HEK293 (cell line): ENCODE measurements around the gene SLC26A1.

Experiments used
- CTCF ChIA-PET: fragments of 350-600 bp; formaldehyde crosslinking; extraction: SDS; loops from one replicate; lab custom pipeline; 2021; ENCODE audit warnings: antibody characterized with exemption; lab: Yijun Ruan, JAX
- POLR2A ChIA-PET: fragments of 300-600 bp; formaldehyde crosslinking; extraction: SDS; loops from one replicate; lab custom pipeline; 2020; ENCODE audit warnings: antibody characterized with exemption, inconsistent platforms; lab: Yijun Ruan, JAX
- H3K27ac ChIP-seq: fragments of 200-500 bp; sonication (Bioruptor generic); 2 replicates; pipeline ENCODE4 v1.5.1; 2014; ENCODE audit warnings: low read depth, low read length, control low read depth, inconsistent platforms; ENCODE audit errors: extremely low read depth
- H3K36me3 ChIP-seq, 2 experiments: fragments of 200-500 bp in 1 of 2; sonication (Bioruptor generic) in 1 of 2; 1 replicate in 1 of 2; 2 replicates in 1 of 2; pipeline ENCODE4 v1.5.1; 2014 to 2017; ENCODE audit warnings: inconsistent platforms in 2 of 2, low read length in 2 of 2; ENCODE audit not compliant: control insufficient read depth in 2 of 2, insufficient read depth in 1 of 2
- H3K4me1 ChIP-seq: fragments of 200-500 bp; sonication (Bioruptor generic); 2 replicates; pipeline ENCODE4 v1.5.1; 2014; ENCODE audit warnings: mild to moderate bottlenecking, low read length, inconsistent platforms; ENCODE audit not compliant: control insufficient read depth, insufficient read depth
- H3K4me3 ChIP-seq: 2 replicates; pipeline ENCODE4 v1.5.1; 2011; ENCODE audit warnings: low read depth, mild to moderate bottlenecking, control low read depth, low read length, moderate library complexity
- H3K9me3 ChIP-seq: fragments of 200-500 bp; sonication (Bioruptor generic); 2 replicates; pipeline ENCODE4 v1.5.1; 2014; ENCODE audit warnings: low read depth, low read length, inconsistent platforms; ENCODE audit not compliant: control insufficient read depth, insufficient read depth
- HOXC10 ChIP-seq: sonication (generic); formaldehyde crosslinking; IDR thresholded peaks from 2 replicates; pipeline ENCODE4 v1.8.1; 2023; ENCODE audit warnings: mild to moderate bottlenecking, missing genetic modification reagents
- KLF10 ChIP-seq: fragments of 450-650 bp; IDR thresholded peaks from 2 replicates; pipeline ENCODE4 v1.5.1; 2018; ENCODE audit warnings: missing biosample characterization, mild to moderate bottlenecking, missing genetic modification characterization
- MYNN ChIP-seq: fragments of 450-650 bp; formaldehyde crosslinking; IDR thresholded peaks from 2 replicates; pipeline ENCODE4 v1.5.1; 2016; ENCODE audit warnings: missing biosample characterization, missing genetic modification characterization, borderline replicate concordance
- ZFHX2 ChIP-seq: fragments of 450-650 bp; formaldehyde crosslinking; conservative IDR thresholded peaks from 2 replicates; pipeline ENCODE4 v1.5.1; 2016; ENCODE audit warnings: missing biosample characterization, missing genetic modification characterization
- ZNF133 ChIP-seq: fragments of 450-650 bp; formaldehyde crosslinking; IDR thresholded peaks from 2 replicates; pipeline ENCODE4 v1.5.1; 2016; ENCODE audit warnings: missing biosample characterization, missing genetic modification characterization
- ZNF157 ChIP-seq: fragments of 450-650 bp; formaldehyde crosslinking; IDR thresholded peaks from 2 replicates; pipeline ENCODE4 v1.5.1; 2016; ENCODE audit warnings: missing biosample characterization, missing genetic modification characterization
- ZNF16 ChIP-seq: fragments of 450-650 bp; formaldehyde crosslinking; IDR thresholded peaks from 2 replicates; pipeline ENCODE4 v1.5.1; 2016; ENCODE audit warnings: low read depth, missing biosample characterization, missing genetic modification characterization
- ZNF266 ChIP-seq: fragments of 450-650 bp; formaldehyde crosslinking; IDR thresholded peaks from 2 replicates; pipeline ENCODE4 v1.5.1; 2016; ENCODE audit warnings: missing biosample characterization, missing genetic modification characterization, low read depth
- ZNF311 ChIP-seq: fragments of 450-650 bp; formaldehyde crosslinking; IDR thresholded peaks from 2 replicates; pipeline ENCODE4 v1.5.1; 2017; ENCODE audit warnings: missing biosample characterization, missing genetic modification characterization, borderline replicate concordance
- ZNF366 ChIP-seq: fragments of 450-650 bp; formaldehyde crosslinking; conservative IDR thresholded peaks from 2 replicates; pipeline ENCODE4 v1.5.1; 2016; ENCODE audit warnings: missing biosample characterization, missing genetic modification characterization
- ZNF473 ChIP-seq: fragments of 450-650 bp; formaldehyde crosslinking; IDR thresholded peaks from 2 replicates; pipeline ENCODE4 v1.5.1; 2017; ENCODE audit warnings: missing biosample characterization, missing genetic modification characterization
- ZNF521 ChIP-seq: fragments of 450-650 bp; formaldehyde crosslinking; IDR thresholded peaks from 2 replicates; pipeline ENCODE4 v1.5.1; 2017; ENCODE audit warnings: missing biosample characterization, mild to moderate bottlenecking, missing genetic modification characterization
- ZNF555 ChIP-seq: fragments of 450-650 bp; formaldehyde crosslinking; conservative IDR thresholded peaks from 2 replicates; pipeline ENCODE4 v1.5.1; 2017; ENCODE audit warnings: missing biosample characterization, mild to moderate bottlenecking, missing genetic modification characterization, inconsistent platforms
- ZNF596 ChIP-seq: fragments of 450-650 bp; IDR thresholded peaks from 2 replicates; pipeline ENCODE4 v1.5.0; 2018; ENCODE audit warnings: missing biosample characterization, mild to moderate bottlenecking, missing genetic modification characterization, moderate library complexity
- ZNF623 ChIP-seq: fragments of 450-650 bp; formaldehyde crosslinking; IDR thresholded peaks from 2 replicates; pipeline ENCODE4 v1.5.1; 2016; ENCODE audit warnings: missing biosample characterization, missing genetic modification characterization
- ZNF645 ChIP-seq: fragments of 450-650 bp; formaldehyde crosslinking; IDR thresholded peaks from 2 replicates; pipeline ENCODE4; 2016; ENCODE audit warnings: missing biosample characterization, missing genetic modification characterization
- ZNF677 ChIP-seq: fragments of 450-650 bp; IDR thresholded peaks from 2 replicates; pipeline ENCODE4 v1.5.0; 2018; ENCODE audit warnings: missing biosample characterization, mild to moderate bottlenecking, missing genetic modification characterization, moderate library complexity
- ZNF701 ChIP-seq: fragments of 450-650 bp; formaldehyde crosslinking; IDR thresholded peaks from 2 replicates; pipeline ENCODE4 v1.5.1; 2016; ENCODE audit warnings: missing biosample characterization, missing genetic modification characterization
- ZNF76 ChIP-seq: fragments of 450-650 bp; formaldehyde crosslinking; IDR thresholded peaks from 2 replicates; pipeline ENCODE4; 2016; ENCODE audit warnings: low read depth, missing biosample characterization, missing genetic modification characterization, borderline replicate concordance
- ZNF843 ChIP-seq: fragments of 450-650 bp; formaldehyde crosslinking; IDR thresholded peaks from 2 replicates; pipeline ENCODE4 v1.5.1; 2016; ENCODE audit warnings: missing biosample characterization, missing genetic modification characterization
- TF ChIP-seq, protein P1 (sequence below): fragments of 450-650 bp; formaldehyde crosslinking; IDR thresholded peaks from 2 replicates; pipeline ENCODE4 v1.5.1; 2016; ENCODE audit warnings: missing biosample characterization, missing genetic modification characterization
- TF ChIP-seq, protein P2 (sequence below): fragments of 450-650 bp; formaldehyde crosslinking; IDR thresholded peaks from 2 replicates; pipeline ENCODE4 v1.5.1; 2017; ENCODE audit warnings: missing biosample characterization, missing genetic modification characterization

The SLC26A1 gene

DNA sequence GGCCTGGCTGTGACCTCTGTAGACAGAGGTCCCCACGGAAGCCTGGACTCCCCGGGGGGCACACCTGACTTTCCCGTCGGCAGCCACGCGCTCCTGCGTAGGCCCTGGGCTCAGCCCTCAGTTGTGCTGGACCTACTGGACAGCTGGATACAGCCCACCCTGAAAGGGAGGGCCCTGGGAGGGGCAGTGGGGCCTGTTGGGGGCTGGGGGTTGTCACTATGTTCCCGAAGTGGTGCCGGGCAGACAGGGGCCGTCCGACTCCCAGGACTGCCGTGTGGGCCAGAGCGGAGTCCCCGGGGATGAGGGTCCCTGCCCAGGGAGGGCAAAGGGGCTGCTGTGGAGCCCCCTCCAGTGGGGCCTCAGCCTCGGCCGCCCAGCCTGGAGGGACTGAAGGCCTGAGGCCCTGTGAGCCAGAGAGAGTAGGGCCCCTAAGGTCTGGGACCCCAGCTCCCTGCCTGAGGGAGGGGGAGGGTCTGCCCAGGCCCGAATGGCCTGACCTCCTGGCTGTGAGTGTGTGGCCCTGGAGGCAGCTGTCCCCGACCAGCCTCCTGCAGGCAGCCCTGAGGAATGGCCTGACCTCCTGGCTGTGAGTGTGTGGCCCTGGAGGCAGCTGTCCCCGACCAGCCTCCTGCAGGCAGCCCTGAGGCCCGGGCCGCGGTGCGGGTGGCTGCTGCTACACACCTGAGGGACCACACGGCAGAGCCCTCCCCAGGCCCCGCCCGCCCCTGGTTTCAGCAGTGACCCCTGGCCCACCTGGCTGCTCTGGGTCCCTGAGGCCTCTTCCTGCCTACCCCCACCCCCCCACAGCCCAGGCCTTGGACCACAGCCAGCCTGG, 44.0 kb upstream of the SLC26A1 start (continued):
- no peak for TF ChIP-seq ZFHX2 (tag by site-specific recombination)
- TF ChIP-seq HOXC10 (CRISPR knock-in tag) = no peak
- no peak for TF ChIP-seq ZNF76 (tag by site-specific recombination)
- no peak for TF ChIP-seq ZNF701 (tag by site-specific recombination)
- no peak for TF ChIP-seq ZNF645 (tag by site-specific recombination)
- no peak for TF ChIP-seq ZNF16 (tag by site-specific recombination)
- no peak for TF ChIP-seq ZNF677
- TF ChIP-seq ZNF133 (tag by site-specific recombination) = no peak
- no peak for TF ChIP-seq KLF10 (tag by site-specific recombination)
- TF ChIP-seq ZNF596 (tag by site-specific recombination) = no peak
- TF ChIP-seq ZNF473 (tag by site-specific recombination) = no peak
- no peak for TF ChIP-seq ZNF266 (tag by site-specific recombination)
- no peak for TF ChIP-seq ZNF366
- no peak for TF ChIP-seq MYNN (tag by site-specific recombination)
- no peak for TF ChIP-seq ZNF521 (tag by site-specific recombination)

DNA sequence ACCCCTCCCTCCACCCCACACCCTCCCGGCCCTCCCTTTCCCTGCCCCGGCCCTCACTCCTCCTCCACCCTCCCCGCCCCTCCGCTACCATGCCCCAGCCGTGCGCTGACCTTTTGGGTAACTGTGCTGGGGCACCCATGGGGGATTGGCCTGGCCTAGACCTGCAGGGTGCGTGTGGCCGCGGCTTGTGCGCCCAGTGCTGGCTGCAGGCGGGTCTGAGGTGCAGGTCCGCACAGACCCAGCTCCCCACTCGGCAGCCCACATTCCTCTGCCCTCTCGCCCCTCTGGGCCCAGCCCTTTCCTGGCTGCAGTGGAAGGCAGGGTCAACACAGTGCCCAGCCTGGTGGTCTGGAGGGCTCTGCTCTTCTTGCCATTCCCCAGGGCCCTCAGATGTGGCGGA, 42.9 kb upstream of the SLC26A1 start:
- Histone ChIP-seq H3K9me3 (no peaks in the 10 kb centered on the region), H3K27ac (no peak overlapping the region), H3K4me1 (no peaks in the 10 kb centered on the region; the same call in 1 of the 2 replicates), H3K4me3 (no peak overlapping the region), H3K36me3 (no peaks in the 10 kb centered on the region)
- CTCF ChIA-PET = no interaction called here
- TF ChIP-seq, protein P1, sequence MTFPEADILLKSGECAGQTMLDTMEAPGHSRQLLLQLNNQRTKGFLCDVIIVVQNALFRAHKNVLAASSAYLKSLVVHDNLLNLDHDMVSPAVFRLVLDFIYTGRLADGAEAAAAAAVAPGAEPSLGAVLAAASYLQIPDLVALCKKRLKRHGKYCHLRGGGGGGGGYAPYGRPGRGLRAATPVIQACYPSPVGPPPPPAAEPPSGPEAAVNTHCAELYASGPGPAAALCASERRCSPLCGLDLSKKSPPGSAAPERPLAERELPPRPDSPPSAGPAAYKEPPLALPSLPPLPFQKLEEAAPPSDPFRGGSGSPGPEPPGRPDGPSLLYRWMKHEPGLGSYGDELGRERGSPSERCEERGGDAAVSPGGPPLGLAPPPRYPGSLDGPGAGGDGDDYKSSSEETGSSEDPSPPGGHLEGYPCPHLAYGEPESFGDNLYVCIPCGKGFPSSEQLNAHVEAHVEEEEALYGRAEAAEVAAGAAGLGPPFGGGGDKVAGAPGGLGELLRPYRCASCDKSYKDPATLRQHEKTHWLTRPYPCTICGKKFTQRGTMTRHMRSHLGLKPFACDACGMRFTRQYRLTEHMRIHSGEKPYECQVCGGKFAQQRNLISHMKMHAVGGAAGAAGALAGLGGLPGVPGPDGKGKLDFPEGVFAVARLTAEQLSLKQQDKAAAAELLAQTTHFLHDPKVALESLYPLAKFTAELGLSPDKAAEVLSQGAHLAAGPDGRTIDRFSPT (tag by site-specific recombination) = 0 out of 2 replicates have a peak, but pooled peaks have one; percentile 24
- no peak for TF ChIP-seq ZNF843 (tag by site-specific recombination)
- POLR2A ChIA-PET = no interaction called here

DNA sequence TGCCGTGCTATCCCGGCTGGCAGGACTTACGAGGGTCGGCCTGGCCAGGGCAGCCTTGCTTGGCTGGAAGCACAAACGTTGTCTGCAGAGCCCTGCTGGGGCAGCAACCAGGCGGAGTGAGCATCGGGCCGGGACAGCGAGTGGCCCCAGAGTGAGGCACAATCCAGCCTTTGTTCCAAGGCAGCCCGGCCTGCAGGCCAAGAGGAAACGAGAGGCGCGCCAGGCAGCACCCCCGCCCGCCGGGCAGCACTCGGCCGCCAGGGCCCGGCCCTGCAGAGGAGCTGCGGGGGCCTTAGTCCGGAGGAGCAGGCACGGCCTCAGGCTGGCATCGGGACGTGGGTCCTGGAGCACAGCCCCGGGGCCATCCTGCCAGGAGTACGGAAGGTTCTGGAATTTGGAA, 42.3 kb upstream of the SLC26A1 start:
- POLR2A ChIA-PET = no interaction called here
- Histone ChIP-seq H3K27ac (no peak overlapping the region), H3K4me3 (no peak overlapping the region), H3K36me3 (no peaks in the 10 kb centered on the region), H3K4me1 (no peaks in the 10 kb centered on the region; the same call in 1 of the 2 replicates), H3K9me3 (no peaks in the 10 kb centered on the region)
- TF ChIP-seq ZNF596 (tag by site-specific recombination) = no peak
- TF ChIP-seq, protein P2, sequence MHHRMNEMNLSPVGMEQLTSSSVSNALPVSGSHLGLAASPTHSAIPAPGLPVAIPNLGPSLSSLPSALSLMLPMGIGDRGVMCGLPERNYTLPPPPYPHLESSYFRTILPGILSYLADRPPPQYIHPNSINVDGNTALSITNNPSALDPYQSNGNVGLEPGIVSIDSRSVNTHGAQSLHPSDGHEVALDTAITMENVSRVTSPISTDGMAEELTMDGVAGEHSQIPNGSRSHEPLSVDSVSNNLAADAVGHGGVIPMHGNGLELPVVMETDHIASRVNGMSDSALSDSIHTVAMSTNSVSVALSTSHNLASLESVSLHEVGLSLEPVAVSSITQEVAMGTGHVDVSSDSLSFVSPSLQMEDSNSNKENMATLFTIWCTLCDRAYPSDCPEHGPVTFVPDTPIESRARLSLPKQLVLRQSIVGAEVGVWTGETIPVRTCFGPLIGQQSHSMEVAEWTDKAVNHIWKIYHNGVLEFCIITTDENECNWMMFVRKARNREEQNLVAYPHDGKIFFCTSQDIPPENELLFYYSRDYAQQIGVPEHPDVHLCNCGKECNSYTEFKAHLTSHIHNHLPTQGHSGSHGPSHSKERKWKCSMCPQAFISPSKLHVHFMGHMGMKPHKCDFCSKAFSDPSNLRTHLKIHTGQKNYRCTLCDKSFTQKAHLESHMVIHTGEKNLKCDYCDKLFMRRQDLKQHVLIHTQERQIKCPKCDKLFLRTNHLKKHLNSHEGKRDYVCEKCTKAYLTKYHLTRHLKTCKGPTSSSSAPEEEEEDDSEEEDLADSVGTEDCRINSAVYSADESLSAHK = no peak
- TF ChIP-seq ZNF555 (tag by site-specific recombination) = no peak
- TF ChIP-seq ZNF157 = no peak
- TF ChIP-seq ZNF311 (tag by site-specific recombination) = no peak
- TF ChIP-seq ZNF623 = no peak
- CTCF ChIA-PET = no interaction called here
